Colonic mucosa (tissue), 4 donors: ENCODE results near the gene PMF1. TPM values are rescaled to one million over a fixed set of nuclear protein-coding genes. Genes with fewer than 3 reads are reported as not detected.
A peak's percentile ranks its signal among the peaks of the same experiment; 100 is the strongest.

Experiments
- DNase-seq: peaks from one replicate; pipeline ENCODE4 v3.0.0-alpha.2; 2020
- H3K27ac ChIP-seq: fragments of 200-600 bp; one replicate; pipeline ENCODE4 v1.8.0; 2021
- H3K27me3 ChIP-seq: fragments of 200-600 bp; one replicate; pipeline ENCODE4 v1.8.0; 2021
- H3K36me3 ChIP-seq: fragments of 200-600 bp; one replicate; pipeline ENCODE4 v1.8.0; 2021
- H3K4me1 ChIP-seq: fragments of 200-600 bp; one replicate; pipeline ENCODE4 v1.8.0; 2021; ENCODE audit warnings: mild to moderate bottlenecking
- H3K4me3 ChIP-seq: fragments of 200-600 bp; one replicate; pipeline ENCODE4 v1.8.0; 2021
- H3K9ac ChIP-seq, 2 donors: one replicate each; pipeline ENCODE4 v1.7.0; 2013; ENCODE audit warnings: control low read depth in 2 of 2, low read depth in 2 of 2, low read length in 2 of 2
- H3K9me3 ChIP-seq: fragments of 200-600 bp; one replicate; pipeline ENCODE4 v1.8.0; 2021
- intact Hi-C: fragments of 100-400 bp; cut with DNase I; formaldehyde crosslinking; loops from one replicate; pipeline ENCODE4 v1.14.1; 2022
- total RNA-seq, 2 donors: library from RNA; stranded (reverse); fragmentation: NEBNext Ultra II Directional in 1 of 2; extraction: Animal tissue kit (Norgen Biotek cat#: 25700) in 1 of 2; gene quantifications; one replicate each; pipeline ENCODE4 v1.2.1, GENCODE V29; 2021
- TF ChIP-seq, protein P1 (sequence below): fragments of 200-600 bp; IDR thresholded peaks from one replicate; pipeline ENCODE4 v1.8.0; 2022; ENCODE audit warnings: antibody characterized with exemption, mild to moderate bottlenecking
- donor health status: healthy.
- donor health status: DM: no; HTN: no; CAD: no.
- donor health status: DM: no; HTN: no; CAD: no.

Gene PMF1
- total RNA-seq, 2 donors from 2014 or later = 44.4 to 49.4 TPM

DNA sequence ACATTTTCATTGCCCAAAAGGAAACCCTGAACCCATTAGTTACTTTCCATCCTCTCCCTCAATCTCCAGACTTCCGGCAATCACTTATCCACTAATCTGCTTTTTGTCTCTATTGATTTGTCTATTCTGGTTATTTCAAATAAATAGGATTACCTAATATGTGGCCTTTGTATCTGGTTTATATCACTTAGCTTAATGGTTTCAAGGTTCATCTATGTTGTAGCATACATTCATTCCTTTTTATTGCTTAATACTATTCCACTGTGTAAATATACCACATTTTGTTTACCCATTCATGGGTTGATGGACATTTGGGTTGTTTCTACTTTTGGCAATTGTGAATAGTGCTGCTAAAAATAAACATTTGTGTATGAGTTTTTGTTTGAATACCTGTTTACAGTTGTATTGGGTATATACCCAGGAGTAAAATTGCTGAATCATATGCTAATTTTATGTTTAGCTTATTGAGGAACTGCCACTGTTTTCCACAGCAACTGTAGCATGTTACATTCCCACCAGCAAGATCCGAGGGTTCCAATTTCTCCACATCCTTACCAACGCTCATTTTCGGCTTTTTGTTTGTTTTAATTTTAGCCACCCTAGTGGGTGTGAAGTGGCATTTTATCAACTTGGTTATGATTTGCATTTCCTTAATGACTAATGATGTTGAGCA is 21.4 kb upstream of the PMF1 start:
- H3K4me1 ChIP-seq = no peaks in the 10 kb centered on the region
- no peak overlapping the region for H3K4me3 ChIP-seq
- no peak for DNase-seq
- H3K9ac ChIP-seq = no peak overlapping the region
- no peaks in the 10 kb centered on the region for H3K9me3 ChIP-seq
- intact Hi-C loops = no loop called here
- H3K27me3 ChIP-seq = no peaks in the 10 kb centered on the region
- H3K36me3 ChIP-seq = no peaks in the 10 kb centered on the region
- H3K27ac ChIP-seq = no peak overlapping the region
- TF ChIP-seq, protein P1, sequence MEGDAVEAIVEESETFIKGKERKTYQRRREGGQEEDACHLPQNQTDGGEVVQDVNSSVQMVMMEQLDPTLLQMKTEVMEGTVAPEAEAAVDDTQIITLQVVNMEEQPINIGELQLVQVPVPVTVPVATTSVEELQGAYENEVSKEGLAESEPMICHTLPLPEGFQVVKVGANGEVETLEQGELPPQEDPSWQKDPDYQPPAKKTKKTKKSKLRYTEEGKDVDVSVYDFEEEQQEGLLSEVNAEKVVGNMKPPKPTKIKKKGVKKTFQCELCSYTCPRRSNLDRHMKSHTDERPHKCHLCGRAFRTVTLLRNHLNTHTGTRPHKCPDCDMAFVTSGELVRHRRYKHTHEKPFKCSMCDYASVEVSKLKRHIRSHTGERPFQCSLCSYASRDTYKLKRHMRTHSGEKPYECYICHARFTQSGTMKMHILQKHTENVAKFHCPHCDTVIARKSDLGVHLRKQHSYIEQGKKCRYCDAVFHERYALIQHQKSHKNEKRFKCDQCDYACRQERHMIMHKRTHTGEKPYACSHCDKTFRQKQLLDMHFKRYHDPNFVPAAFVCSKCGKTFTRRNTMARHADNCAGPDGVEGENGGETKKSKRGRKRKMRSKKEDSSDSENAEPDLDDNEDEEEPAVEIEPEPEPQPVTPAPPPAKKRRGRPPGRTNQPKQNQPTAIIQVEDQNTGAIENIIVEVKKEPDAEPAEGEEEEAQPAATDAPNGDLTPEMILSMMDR = no peak

DNA sequence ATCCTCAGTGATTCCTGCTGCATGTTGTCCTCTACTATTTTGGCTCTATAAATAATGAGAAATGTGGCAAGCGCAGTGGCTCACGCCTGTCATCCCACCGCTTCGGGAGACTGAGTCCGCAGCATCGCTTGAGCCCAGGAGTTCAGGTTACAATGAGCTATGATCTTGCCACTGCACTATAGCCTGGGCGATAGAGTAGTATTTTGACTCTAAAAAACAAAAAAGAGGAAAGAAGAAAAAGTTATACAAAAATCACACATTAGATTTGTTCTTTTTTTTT is 19.7 kb upstream of the PMF1 start:
- Histone ChIP-seq H3K9ac (peak overlapping the region; percentile 44 to 82), H3K36me3 (peaks cover 5% of the 10 kb centered on the region), H3K4me1 (no peaks in the 10 kb centered on the region), H3K27me3 (no peaks in the 10 kb centered on the region), H3K9me3 (no peaks in the 10 kb centered on the region), H3K27ac (peak overlapping the region; percentile 63), H3K4me3 (peak overlapping the region; percentile 90)
- intact Hi-C loops = no loop called here
- TF ChIP-seq, protein P1 = no peak
- DNase-seq = no peak

DNA sequence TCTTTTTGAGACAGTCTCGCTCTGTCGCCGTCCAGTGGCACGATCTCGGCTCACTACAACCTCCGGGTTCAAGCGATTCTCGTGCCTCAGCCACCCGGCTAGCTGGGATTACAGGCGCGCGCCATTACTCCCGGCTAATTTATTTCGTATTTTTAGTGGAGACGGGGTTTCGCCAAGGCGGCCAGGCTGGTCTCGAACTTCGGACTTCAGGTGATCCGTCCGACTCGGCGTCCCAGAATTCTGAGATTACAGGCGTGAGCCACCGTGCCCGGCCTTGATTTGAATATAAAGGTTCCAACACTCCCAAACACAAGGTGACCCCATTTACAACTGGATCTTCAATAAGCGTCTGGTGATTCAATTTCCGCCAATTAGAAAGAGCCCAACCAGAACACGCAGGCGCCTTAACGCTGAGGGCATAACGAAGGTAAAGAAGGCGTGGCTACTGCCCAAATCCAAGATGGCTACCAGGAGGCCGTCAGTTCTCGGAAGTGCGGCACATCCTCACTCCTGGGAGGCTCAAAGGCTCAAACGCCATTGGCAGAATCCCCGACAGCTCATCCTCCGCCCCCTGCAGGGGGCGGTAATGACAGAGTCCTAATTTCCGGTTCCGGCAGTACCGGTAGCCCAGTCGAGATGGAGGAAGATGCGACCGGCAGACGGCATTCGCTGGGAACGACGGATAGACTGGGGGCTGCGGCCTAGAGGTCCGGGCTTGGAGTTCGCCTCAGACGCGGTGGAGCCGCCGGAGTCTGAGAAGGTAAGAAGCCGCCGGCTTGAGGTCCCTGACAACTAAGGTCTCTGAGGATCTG is 19.1 kb upstream of the PMF1 start, which contains the start of gene SLC25A44:
Gene SLC25A44, plus strand, starts transcription at position 617 of the 812 bp plus-strand sequence. CDS start 5,744 bp downstream, outside the sequence.
- TF ChIP-seq, protein P1 = peak; percentile 62
- peak within 1 kb of the TSS; percentile 82 to 86 for H3K9ac ChIP-seq
- H3K36me3 ChIP-seq = peaks cover 5% of the 10 kb centered on the region
- peak; percentile 97 for DNase-seq
- H3K9me3 ChIP-seq = no peaks in the 10 kb centered on the region
- H3K4me1 ChIP-seq = no peaks in the 10 kb centered on the region
- peak within 1 kb of the TSS; percentile 63 for H3K27ac ChIP-seq
- H3K4me3 ChIP-seq = peak within 1 kb of the TSS; percentile 90
- intact Hi-C loops = no loop called here
- no peaks in the 10 kb centered on the region for H3K27me3 ChIP-seq

DNA sequence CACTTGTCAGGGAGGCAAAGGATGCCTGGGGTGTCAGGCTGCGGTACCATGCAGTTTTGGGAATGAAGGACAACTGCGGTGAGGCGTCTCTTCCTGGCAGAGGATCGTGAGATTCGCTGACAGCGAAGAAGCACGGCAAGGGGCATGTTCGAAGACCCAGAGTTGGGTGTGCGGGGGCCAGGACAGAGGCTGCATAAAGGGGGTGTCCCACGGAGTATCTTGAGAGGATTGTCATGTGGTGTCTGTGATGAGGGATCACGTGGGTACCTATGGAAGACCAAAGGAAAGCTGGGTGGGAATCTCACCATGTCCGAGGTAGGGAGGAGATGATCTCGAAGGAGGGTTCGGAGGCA is 18.5 kb upstream of the PMF1 start:
- no peaks in the 10 kb centered on the region for H3K9me3 ChIP-seq
- peaks cover 5% of the 10 kb centered on the region for H3K36me3 ChIP-seq
- peak overlapping the region; percentile 90 for H3K4me3 ChIP-seq
- H3K9ac ChIP-seq = peak overlapping the region; percentile 82 to 86
- H3K4me1 ChIP-seq = no peaks in the 10 kb centered on the region
- H3K27ac ChIP-seq = peak overlapping the region; percentile 63
- no peaks in the 10 kb centered on the region for H3K27me3 ChIP-seq
- no peak for DNase-seq
- intact Hi-C loops = no loop called here
- TF ChIP-seq, protein P1 = no peak

DNA sequence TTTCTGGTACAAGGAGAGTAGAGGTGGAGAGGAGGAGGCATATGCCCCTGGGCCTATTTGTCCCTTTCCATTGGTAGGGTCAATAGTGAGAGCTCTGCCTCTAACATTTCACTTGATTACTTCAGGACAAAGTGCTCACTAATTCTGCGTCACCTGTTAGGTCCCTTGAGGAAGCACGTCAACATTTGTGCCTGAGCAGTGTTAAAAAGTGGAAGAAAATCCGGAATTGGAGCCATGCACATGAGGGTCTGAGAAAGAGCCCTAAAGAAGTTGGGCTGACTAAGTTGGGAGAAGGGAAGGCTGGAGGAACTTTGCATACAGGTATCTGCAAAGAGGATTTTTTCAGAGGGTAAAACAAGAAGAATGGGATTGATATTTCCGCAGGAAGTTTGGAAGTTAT is 17.0 kb upstream of the PMF1 start:
- Histone ChIP-seq H3K27me3 (no peaks in the 10 kb centered on the region), H3K9me3 (no peaks in the 10 kb centered on the region), H3K9ac (no peak overlapping the region), H3K4me3 (no peak overlapping the region), H3K36me3 (peaks cover 5% of the 10 kb centered on the region), H3K27ac (no peak overlapping the region), H3K4me1 (no peaks in the 10 kb centered on the region)
- intact Hi-C loops = no loop called here
- TF ChIP-seq, protein P1 = no peak
- no peak for DNase-seq
